Caco-2 (cell line): ENCODE measurements around the gene EXD3. TPM values are rescaled to one million over a fixed set of nuclear protein-coding genes. Genes with fewer than 3 reads are reported as not detected.

Experiments used
- BruUV-seq: library from RNA; stranded (reverse); fragments of 400-500 nt; replicated peaks from 2 replicates; lab custom pipeline; 2021; lab: Mats Ljungman, UMichigan
- CTCF ChIA-PET: fragments of 300-600 bp; sonication (Branson Sonifier 250); formaldehyde crosslinking; loops from one replicate; lab custom pipeline; 2022; ENCODE audit warnings: antibody characterized with exemption; lab: Charles Lee
- POLR2A ChIA-PET: fragments of 300-600 bp; sonication (Branson Sonifier 250); formaldehyde crosslinking; loops from one replicate; lab custom pipeline; 2022; ENCODE audit warnings: antibody characterized with exemption; lab: Charles Lee
- DNase-seq, 2 experiments: peaks; one replicate each; pipeline versions ENCODE4 v3.0.0 to v3.0.0-alpha.2; 2020 to 2022
- H3K27me3 ChIP-seq: replicated peaks from 2 replicates; pipeline ENCODE4 v1.6.0; 2011; ENCODE audit warnings: low read length; ENCODE audit not compliant: control insufficient read depth, insufficient read depth
- H3K36me3 ChIP-seq: 2 replicates; pipeline ENCODE4 v1.5.1; 2011; ENCODE audit warnings: low read length; ENCODE audit not compliant: control insufficient read depth, insufficient read depth
- H3K4me1 ChIP-seq: fragments of 250-450 bp; sonication (Bioruptor Pico); 2 replicates; pipeline ENCODE4 v1.5.1; 2020; ENCODE audit warnings: mild to moderate bottlenecking
- H3K4me3 ChIP-seq: 2 replicates; pipeline ENCODE4 v1.5.1; 2011; ENCODE audit warnings: low read depth, mild to moderate bottlenecking, control low read depth, low read length
- H3K9me3 ChIP-seq: fragments of 250-450 bp; sonication (Bioruptor Pico); 2 replicates; pipeline ENCODE4 v1.5.1; 2020; ENCODE audit warnings: mild to moderate bottlenecking, moderate library complexity
- H3K27ac Mint-ChIP-seq: one replicate; pipeline ENCODE4 v1.8.0; 2022; ENCODE audit warnings: mixed read lengths; ENCODE audit not compliant: unreplicated experiment
- H3K27me3 Mint-ChIP-seq: one replicate; pipeline ENCODE4 v1.8.0; 2022; ENCODE audit warnings: mixed read lengths; ENCODE audit not compliant: insufficient read depth, unreplicated experiment
- H3K36me3 Mint-ChIP-seq: one replicate; pipeline ENCODE4 v1.8.0; 2022; ENCODE audit warnings: mild to moderate bottlenecking, mixed read lengths; ENCODE audit not compliant: insufficient read depth, unreplicated experiment
- H3K4me1 Mint-ChIP-seq: one replicate; pipeline ENCODE4 v1.8.0; 2022; ENCODE audit warnings: low read depth, mixed read lengths; ENCODE audit not compliant: unreplicated experiment
- H3K4me3 Mint-ChIP-seq: one replicate; pipeline ENCODE4 v1.8.0; 2022; ENCODE audit warnings: mild to moderate bottlenecking, moderate library complexity, mixed read lengths; ENCODE audit not compliant: unreplicated experiment
- H3K9me3 Mint-ChIP-seq: one replicate; pipeline ENCODE4 v1.8.0; 2022; ENCODE audit warnings: mixed read lengths; ENCODE audit not compliant: unreplicated experiment
- intact Hi-C: fragments of 100-400 bp; cut with micrococcal nuclease; formaldehyde crosslinking; loops from one replicate; pipeline ENCODE4 v1.10.0; 2022; ENCODE audit not compliant: unreplicated experiment
- total RNA-seq: library from RNA; stranded (reverse); gene quantifications from 2 replicates; pipeline ENCODE4 v1.2.3, GENCODE V29; 2022
- TF ChIP-seq, protein P1 (sequence below), 2 experiments: fragments of 200-600 bp in 1 of 2; IDR thresholded peaks; 1 replicate in 1 of 2; 2 replicates in 1 of 2; pipeline versions ENCODE4 v1.5.1 to v1.8.0; 2011 to 2022; ENCODE audit warnings: antibody characterized with exemption in 1 of 2, control low read depth in 1 of 2, inconsistent platforms in 1 of 2, low read depth in 1 of 2, low read length in 1 of 2, mild to moderate bottlenecking in 1 of 2, moderate library complexity in 1 of 2; ENCODE audit not compliant: insufficient read depth in 1 of 2, severe bottlenecking in 1 of 2, unreplicated experiment in 1 of 2

Gene EXD3
- total RNA-seq, 1 experiment from 2014 or later, result 10.9 TPM

DNA sequence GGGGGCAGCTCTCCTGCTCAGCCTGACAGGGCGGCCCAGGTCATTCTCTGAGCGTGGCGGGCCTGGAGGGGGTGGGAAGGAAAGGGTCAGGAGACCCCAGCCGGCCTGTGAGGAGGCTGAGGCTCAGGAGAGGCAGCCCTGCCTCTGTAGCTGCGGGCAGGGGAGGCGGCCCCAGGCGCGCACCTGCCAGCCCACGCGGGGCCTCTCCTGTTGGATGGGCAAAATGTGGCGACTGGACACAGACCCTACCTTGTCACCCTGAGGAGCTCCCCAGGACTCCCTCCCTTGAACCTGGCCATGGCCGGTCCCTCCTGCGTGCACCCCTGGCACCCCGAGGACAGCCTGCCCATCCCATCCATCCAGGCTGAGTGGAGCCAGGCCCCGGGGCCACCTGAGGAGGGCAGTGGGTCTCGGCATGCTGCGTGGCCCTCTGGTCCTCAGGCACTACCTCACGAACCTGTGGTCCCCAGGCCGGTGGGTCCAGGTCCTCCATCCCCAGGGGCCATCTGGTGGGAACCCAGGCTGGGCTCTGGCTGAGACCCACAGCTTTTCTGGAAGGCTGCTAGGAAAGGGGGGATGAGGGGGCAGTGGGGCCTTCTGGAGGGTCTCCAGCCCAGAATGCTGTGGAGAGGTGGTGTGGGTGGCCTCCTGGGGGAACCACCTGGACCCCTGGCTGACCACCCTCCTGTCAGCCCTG lies 105.8 kb downstream of the EXD3 start:
- POLR2A ChIA-PET, result no interaction called here
- Histone ChIP-seq H3K36me3 (no peaks in the 10 kb centered on the region), H3K9me3 (no peaks in the 10 kb centered on the region), H3K4me3 (no peak overlapping the region), H3K4me1 (peaks cover 33% of the 10 kb centered on the region), H3K27me3 (no peaks in the 10 kb centered on the region)
- no peaks in the 10 kb centered on the region for H3K9me3 Mint-ChIP-seq
- intact Hi-C loops, result no loop called here
- no peaks in the 10 kb centered on the region for H3K4me1 Mint-ChIP-seq
- BruUV-seq, result no TSS peak
- no peaks in the 10 kb centered on the region for H3K36me3 Mint-ChIP-seq
- DNase-seq, result peak in 1 of 2 experiments; percentile 33
- no peak overlapping the region for H3K27ac Mint-ChIP-seq
- CTCF ChIA-PET, result interaction anchor here (1.6 kb wide), 1 partner anchor 23 kb away, joined by 7 read pairs; no protein-coding TSS in a partner anchor
- TF ChIP-seq, protein P1, sequence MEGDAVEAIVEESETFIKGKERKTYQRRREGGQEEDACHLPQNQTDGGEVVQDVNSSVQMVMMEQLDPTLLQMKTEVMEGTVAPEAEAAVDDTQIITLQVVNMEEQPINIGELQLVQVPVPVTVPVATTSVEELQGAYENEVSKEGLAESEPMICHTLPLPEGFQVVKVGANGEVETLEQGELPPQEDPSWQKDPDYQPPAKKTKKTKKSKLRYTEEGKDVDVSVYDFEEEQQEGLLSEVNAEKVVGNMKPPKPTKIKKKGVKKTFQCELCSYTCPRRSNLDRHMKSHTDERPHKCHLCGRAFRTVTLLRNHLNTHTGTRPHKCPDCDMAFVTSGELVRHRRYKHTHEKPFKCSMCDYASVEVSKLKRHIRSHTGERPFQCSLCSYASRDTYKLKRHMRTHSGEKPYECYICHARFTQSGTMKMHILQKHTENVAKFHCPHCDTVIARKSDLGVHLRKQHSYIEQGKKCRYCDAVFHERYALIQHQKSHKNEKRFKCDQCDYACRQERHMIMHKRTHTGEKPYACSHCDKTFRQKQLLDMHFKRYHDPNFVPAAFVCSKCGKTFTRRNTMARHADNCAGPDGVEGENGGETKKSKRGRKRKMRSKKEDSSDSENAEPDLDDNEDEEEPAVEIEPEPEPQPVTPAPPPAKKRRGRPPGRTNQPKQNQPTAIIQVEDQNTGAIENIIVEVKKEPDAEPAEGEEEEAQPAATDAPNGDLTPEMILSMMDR (IDR thresholded peaks at IDR 0.05; ENCODE audit: insufficient read depth in 1 of 2, low read depth in 1 of 2, low read length in 1 of 2, severe bottlenecking in 1 of 2, unreplicated experiment in 1 of 2), result no peak
- H3K4me3 Mint-ChIP-seq, result peak overlapping the region; percentile 38
- H3K27me3 Mint-ChIP-seq, result no peaks in the 10 kb centered on the region

DNA sequence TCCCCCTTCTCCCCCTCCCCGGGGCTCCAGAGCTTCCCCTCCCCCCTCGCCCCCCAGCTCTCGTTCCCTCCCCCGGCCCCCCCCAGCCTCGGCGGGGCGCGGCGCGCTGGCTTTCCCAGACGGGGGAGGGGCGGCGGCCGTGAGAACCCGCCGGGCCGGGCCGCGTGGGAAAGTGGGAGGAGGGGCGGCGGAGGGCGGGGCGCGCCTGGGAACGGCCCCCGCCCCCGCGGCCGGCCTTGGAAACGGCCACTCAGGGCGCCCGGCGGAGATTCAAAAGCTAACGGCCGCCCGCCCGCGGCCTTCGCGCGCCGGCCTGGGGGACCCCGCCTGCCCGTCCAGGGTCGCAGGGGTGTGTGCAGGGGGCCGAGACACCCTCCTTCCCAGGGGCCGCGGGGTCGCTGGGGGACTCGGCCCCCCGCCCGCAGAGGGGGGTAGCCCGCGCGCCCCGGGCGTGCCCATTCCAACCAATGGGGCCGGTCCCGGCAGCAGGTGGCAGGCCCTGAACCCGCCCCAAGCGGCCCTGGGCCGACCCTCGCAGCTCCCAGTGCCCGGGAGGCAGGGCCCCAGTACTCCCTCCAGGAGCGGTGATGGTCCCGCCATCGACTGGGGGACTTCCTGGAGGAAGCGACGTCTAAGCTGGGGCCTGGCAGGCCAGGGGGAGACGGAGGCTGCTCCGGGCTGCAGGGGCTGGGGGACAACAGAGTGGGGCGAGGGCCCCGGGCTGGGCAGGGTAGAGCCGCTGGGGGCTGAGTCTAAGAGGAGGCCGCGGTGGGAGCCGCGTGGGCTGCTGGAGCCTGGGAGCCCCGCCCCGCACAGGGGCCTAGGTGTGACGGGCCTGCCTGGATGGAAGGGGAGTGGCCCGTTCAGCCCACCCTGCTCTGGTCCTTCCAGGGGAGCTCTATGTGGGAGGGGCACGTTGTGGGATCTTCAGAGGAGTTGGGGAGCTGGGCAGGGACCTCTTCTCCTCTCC lies 106.7 kb downstream of the EXD3 start:
- H3K27ac Mint-ChIP-seq, result no peak overlapping the region
- Histone ChIP-seq H3K4me1 (peaks cover 39% of the 10 kb centered on the region), H3K36me3 (no peaks in the 10 kb centered on the region), H3K4me3 (peak overlapping the region; percentile 25), H3K27me3 (no peaks in the 10 kb centered on the region), H3K9me3 (no peaks in the 10 kb centered on the region)
- intact Hi-C loops, result no loop called here
- BruUV-seq, result no TSS peak
- H3K4me3 Mint-ChIP-seq, result peak overlapping the region; percentile 38
- peak; percentile 43 to 66 for DNase-seq
- H3K27me3 Mint-ChIP-seq, result no peaks in the 10 kb centered on the region
- no peaks in the 10 kb centered on the region for H3K36me3 Mint-ChIP-seq
- ChIA-PET CTCF (interaction anchor here (0.7 to 1.6 kb wide), 3 partner anchors 14 to 32 kb away, joined by 4 to 7 read pairs (median 7); partner anchors contain the start of gene NRARP), POLR2A (interaction anchor here (1.0 kb wide), 1 partner anchor 14 kb away, joined by 3 read pairs; the partner anchor contains the start of gene NRARP)
- H3K4me1 Mint-ChIP-seq, result no peaks in the 10 kb centered on the region
- TF ChIP-seq, protein P1 (IDR thresholded peaks at IDR 0.05; ENCODE audit: insufficient read depth in 1 of 2, low read depth in 1 of 2, low read length in 1 of 2, severe bottlenecking in 1 of 2, unreplicated experiment in 1 of 2), result no peak
- H3K9me3 Mint-ChIP-seq, result no peaks in the 10 kb centered on the region

DNA sequence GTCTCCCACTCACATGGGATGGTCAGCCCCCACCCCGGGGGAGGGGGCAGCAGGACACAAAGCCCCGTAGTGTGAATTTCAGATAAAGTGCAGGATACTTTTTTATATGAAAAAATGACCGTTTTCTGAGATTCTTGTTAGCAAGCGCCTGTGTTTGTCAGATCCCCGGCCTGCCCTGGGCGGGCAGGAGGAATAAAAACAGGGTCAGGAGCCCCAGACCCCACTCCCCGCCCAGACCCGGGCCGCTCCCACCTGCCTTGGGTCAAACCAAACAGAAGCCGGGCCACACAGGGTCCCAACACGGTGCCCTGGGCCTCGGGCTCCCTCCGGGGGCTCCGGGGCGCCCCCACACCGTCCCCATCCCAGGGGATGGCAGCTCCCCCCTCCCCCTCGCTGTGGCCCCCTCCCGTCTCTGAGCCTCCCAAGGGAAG lies 107.4 kb downstream of the EXD3 start:
- Histone ChIP-seq H3K4me3 (no peak overlapping the region), H3K4me1 (peaks cover 46% of the 10 kb centered on the region), H3K9me3 (no peaks in the 10 kb centered on the region), H3K27me3 (no peaks in the 10 kb centered on the region), H3K36me3 (no peaks in the 10 kb centered on the region)
- TF ChIP-seq, protein P1 (IDR thresholded peaks at IDR 0.05; ENCODE audit: insufficient read depth in 1 of 2, low read depth in 1 of 2, low read length in 1 of 2, severe bottlenecking in 1 of 2, unreplicated experiment in 1 of 2), result no peak
- Mint-ChIP-seq H3K27ac (no peak overlapping the region), H3K4me1 (no peaks in the 10 kb centered on the region), H3K36me3 (no peaks in the 10 kb centered on the region), H3K27me3 (no peaks in the 10 kb centered on the region), H3K4me3 (no peak overlapping the region), H3K9me3 (no peaks in the 10 kb centered on the region)
- CTCF ChIA-PET, result interaction anchor here (1.2 to 1.6 kb wide), 2 partner anchors 14 to 22 kb away, joined by 7 read pairs; partner anchors contain the start of gene NRARP
- no TSS peak for BruUV-seq
- DNase-seq, result no peak
- POLR2A ChIA-PET, result interaction anchor here (1.0 kb wide), 1 partner anchor 13 kb away, joined by 3 read pairs; the partner anchor contains the start of gene NRARP
- intact Hi-C loops, result no loop called here
